OCI-LY3 (cell line): Measurements from ENCODE around the gene CFAP57.

Experiments
- H2AFZ ChIP-seq: fragments of 200-600, 300-600 bp; shearing (Covaris generic); 2 replicates; pipeline ENCODE4 v1.6.0; 2014; ENCODE audit warnings: antibody characterized with exemption, low read depth, low read length
- H3K27ac ChIP-seq: fragments of 200-600, 300-600 bp; sonication (generic); 2 replicates; pipeline ENCODE4 v1.5.1; 2014; ENCODE audit warnings: mild to moderate bottlenecking, low read length, moderate library complexity, mixed read lengths
- H3K27me3 ChIP-seq: fragments of 200-600, 300-600 bp; sonication (generic); 2 replicates; pipeline ENCODE4 v1.6.1; 2014; ENCODE audit warnings: low read depth, low read length, mixed read lengths
- H3K36me3 ChIP-seq: fragments of 200-600, 300-600 bp; sonication (generic); replicated peaks from 2 replicates; pipeline ENCODE3; 2014; ENCODE audit warnings: low read depth, low read length, mixed read lengths
- H3K4me1 ChIP-seq: fragments of 300-600, 200-600 bp; sonication (generic); 2 replicates; pipeline ENCODE4 v1.6.1; 2014; ENCODE audit warnings: low read length, mixed read lengths
- H3K4me2 ChIP-seq: fragments of 200-600, 300-600 bp; sonication (generic); 2 replicates; pipeline ENCODE4 v1.6.1; 2014; ENCODE audit warnings: low read length, mixed read lengths
- H3K4me3 ChIP-seq: fragments of 300-600, 200-600 bp; sonication (generic); 2 replicates; pipeline ENCODE4 v1.5.1; 2014; ENCODE audit warnings: antibody characterized with exemption, mild to moderate bottlenecking, low read length, moderate library complexity
- H3K79me2 ChIP-seq: fragments of 300-600, 200-600 bp; shearing (Covaris generic); 2 replicates; pipeline ENCODE4 v1.6.1; 2014; ENCODE audit warnings: mild to moderate bottlenecking, low read length, mixed read lengths
- H3K9ac ChIP-seq: fragments of 300-600, 200-600 bp; shearing (Covaris generic); 2 replicates; pipeline ENCODE4 v1.6.0; 2014; ENCODE audit warnings: mild to moderate bottlenecking, low read length, moderate library complexity
- H3K9me3 ChIP-seq: fragments of 200-600, 300-600 bp; shearing (Covaris generic); 2 replicates; pipeline ENCODE4 v1.6.1; 2014; ENCODE audit warnings: low read length, mixed read lengths; ENCODE audit not compliant: insufficient read depth
- H4K20me1 ChIP-seq: fragments of 200-600, 300-600 bp; sonication (generic); 2 replicates; pipeline ENCODE4 v1.6.1; 2016; ENCODE audit warnings: low read length, mixed read lengths; ENCODE audit not compliant: insufficient read depth
- CTCF ChIP-seq: fragments of 200-600, 300-600 bp; sonication (generic); IDR thresholded peaks from 2 replicates; pipeline ENCODE4 v1.5.1; 2014; ENCODE audit warnings: antibody characterized with exemption, low read length, low read depth
- EZH2phosphoT487 ChIP-seq: fragments of 200-600 bp; shearing (Covaris generic); IDR thresholded peaks from 2 replicates; pipeline ENCODE4 v1.6.1; 2018; ENCODE audit warnings: antibody characterized with exemption, mixed run types, low read depth

Gene CFAP57

GRCh38 chr1:43300378-43301094 is 128.4 kb downstream of the CFAP57 start, which contains the start of gene TIE1:
Gene TIE1, plus strand, starts transcription at chr1:43300982. Its CDS starts 90 bp downstream, at chr1:43301072.
- no peak within 1 kb of the TSS for H3K27ac ChIP-seq

GRCh38 chr1:43302201-43302600 is 130.1 kb downstream of the CFAP57 start:
- Histone ChIP-seq H3K27ac (no peak overlapping the region), H3K9ac (no peak overlapping the region), H4K20me1 (no peaks in the 10 kb centered on the region), H3K4me3 (no peak overlapping the region), H3K27me3 (peaks cover 6% of the 10 kb centered on the region), H3K36me3 (no peaks in the 10 kb centered on the region), H2AFZ (no peak overlapping the region), H3K4me2 (no peak overlapping the region), H3K4me1 (no peaks in the 10 kb centered on the region), H3K79me2 (no peaks in the 10 kb centered on the region), H3K9me3 (no peaks in the 10 kb centered on the region)
- TF ChIP-seq CTCF = no peak
- TF ChIP-seq EZH2phosphoT487 = no peak

More at GRCh38 chr1:43300378-43301094, 128.4 kb downstream of the CFAP57 start, which contains the start of gene TIE1:
- Histone ChIP-seq H3K4me2 (no peak within 1 kb of the TSS), H3K4me3 (no peak within 1 kb of the TSS), H2AFZ (no peak within 1 kb of the TSS), H3K9ac (no peak within 1 kb of the TSS), H4K20me1 (no peaks in the 10 kb centered on the region), H3K36me3 (no peaks in the 10 kb centered on the region), H3K9me3 (no peaks in the 10 kb centered on the region), H3K27me3 (no peaks in the 10 kb centered on the region; the same call in 1 of the 2 replicates), H3K4me1 (no peaks in the 10 kb centered on the region), H3K79me2 (no peaks in the 10 kb centered on the region)
- no peak for TF ChIP-seq EZH2phosphoT487
- TF ChIP-seq CTCF = no peak

- H3K4me1 ChIP-seq = no peaks in the 10 kb centered on the region
Observed at GRCh38 chr1:43302721-43303470, 130.8 kb downstream of the CFAP57 start.

More at GRCh38 chr1:43302721-43303470, 130.8 kb downstream of the CFAP57 start:
- Histone ChIP-seq H3K27ac (no peak overlapping the region), H4K20me1 (no peaks in the 10 kb centered on the region), H3K9ac (no peak overlapping the region), H3K4me3 (no peak overlapping the region), H3K79me2 (no peaks in the 10 kb centered on the region), H3K27me3 (peaks cover 6% of the 10 kb centered on the region; the same call in 1 of the 2 replicates), H2AFZ (no peak overlapping the region), H3K4me2 (no peak overlapping the region), H3K9me3 (no peaks in the 10 kb centered on the region), H3K36me3 (no peaks in the 10 kb centered on the region)
- TF ChIP-seq EZH2phosphoT487 (no peak), CTCF (no peak)
